Hematopoietic multipotent progenitor cell treated with erythropoietin and hydrocortisone succinate and interleukin-3 and kit ligand, for 4 days (in vitro differentiated cells): ENCODE measurements around the gene WDR86.
A peak's percentile ranks its signal among the peaks of the same experiment; 100 is the strongest.

Source experiments
- DNase-seq: peaks from one replicate; pipeline ENCODE4 v3.0.0-alpha.2; 2015

WDR86 gene

DNA sequence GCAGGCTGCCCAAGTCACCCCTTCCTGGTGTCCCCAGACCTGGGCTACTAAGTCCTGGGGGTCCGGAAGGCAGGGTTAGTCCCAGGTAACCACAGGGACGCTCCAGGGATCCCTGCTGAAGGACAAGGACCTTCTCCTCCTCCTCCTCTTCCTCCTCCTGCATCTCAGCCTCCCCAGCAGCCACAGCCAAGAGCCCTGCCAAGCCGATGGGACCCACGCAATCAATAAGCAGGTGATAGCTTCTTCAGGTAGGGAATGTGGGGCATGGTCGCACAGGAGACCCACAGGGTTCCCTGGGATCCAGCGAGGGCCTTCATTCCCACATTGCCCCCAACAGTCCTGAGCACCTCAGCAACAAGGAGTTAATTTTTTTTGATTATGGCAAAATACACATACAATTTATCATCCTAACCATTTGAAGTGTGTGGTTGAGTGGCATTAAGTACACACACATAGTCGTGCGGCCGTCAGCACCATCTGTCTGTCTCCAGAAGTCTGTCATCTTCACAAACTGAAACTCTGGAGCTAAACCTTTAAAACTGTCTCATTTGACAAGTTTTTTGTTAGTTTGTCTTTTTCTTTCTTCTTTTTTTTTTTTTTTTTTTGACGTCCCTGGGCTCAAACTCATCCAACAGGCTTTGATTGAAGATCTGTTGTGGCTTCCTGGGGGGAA, 18.0 kb upstream of the WDR86 start:
- no peak for DNase-seq

DNA sequence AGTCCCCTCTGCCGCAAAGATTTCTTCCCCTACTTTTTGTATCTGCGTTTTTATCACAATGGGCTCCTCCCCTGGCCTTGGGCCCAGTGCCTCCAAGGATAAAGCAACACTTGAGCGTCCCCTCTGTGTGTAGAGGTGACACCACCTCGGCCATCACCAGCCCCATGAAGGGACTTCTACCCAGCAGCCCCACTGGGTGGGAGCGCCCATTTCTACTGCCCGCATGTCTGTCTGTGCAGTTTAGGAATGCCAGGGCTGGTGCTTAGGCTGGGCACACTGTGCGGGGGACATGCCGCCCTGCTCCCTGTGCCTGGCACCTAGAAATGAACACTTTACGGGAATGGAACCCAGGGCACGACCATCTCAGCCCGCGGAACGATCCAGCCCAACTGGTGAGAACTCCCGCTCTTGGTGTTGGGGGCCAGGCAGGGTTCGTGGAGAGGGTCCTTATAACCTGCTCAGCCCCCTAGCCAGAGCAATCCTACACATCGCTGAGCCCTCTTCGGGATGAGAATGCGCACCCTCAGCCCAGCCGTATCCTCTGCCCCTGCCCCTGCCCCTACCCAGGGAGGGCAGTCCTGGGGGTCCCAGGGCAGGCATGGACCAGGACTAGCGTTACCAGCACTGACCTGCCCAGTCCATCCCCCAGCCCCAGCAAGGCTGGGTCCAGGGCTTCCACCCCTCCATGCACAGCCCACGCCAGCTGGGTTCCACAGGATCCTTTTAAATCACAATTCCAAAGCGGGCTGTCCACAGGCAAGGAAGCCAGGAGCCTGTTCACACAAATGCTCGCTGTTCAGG, 17.3 kb upstream of the WDR86 start:
- no peak for DNase-seq

DNA sequence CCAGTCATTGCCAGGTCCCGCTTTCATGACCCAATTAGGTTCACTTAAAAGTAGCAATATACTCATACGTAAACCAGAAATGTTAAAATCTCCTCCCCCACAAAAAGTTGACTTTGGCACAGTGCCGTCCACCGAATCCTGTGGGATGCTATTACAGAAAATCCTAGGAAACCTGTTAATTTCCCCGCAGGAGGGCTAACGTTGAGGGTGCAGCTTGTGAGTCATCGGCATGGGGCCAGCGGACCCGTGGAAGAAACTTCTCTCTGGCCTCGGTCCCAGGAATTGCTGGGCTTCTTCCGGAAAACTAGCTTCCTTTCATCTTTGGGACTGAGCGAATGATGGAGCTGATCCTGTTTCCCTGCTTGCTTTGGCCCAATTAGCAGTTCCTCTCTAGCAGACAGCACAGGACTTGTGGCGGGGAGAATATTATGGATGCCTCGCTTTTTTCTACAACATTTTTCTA, 16.6 kb upstream of the WDR86 start:
- no peak for DNase-seq

DNA sequence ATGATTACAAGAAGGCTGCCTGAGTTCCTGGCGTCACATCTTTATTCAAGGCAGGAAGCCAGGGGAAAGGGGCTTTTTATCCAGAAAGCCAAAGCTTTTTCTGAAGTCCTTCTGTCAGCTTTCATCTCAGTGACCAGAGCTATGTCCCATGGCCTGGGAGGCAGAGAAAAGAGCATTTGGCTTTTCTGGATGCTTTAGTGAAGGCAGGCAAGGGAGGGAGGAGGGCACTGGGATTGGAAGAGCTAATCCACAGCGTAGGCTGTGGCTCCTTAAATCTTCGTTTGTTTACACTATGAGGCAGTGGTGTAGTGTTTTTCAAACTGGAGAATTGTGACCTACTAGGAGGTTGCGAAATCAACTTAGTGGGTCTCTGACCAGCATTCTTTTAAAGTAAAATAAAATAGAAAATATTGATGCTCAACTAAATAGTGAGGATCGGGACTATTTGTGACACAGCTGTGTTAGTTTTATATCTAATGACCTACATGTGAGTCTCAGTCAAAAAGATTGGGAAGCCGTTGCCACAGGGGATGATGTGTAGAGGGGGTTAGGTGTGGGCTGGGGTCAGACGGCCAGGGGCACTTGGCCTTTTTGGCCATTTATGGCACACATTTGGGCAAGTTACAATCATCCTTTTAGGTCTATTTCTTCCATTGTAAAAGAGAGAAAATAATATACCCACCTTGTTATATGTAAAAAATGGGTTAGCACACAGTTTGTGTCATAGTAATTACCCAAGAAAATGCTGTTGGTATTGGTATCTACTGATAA, 16.0 kb upstream of the WDR86 start:
- DNase-seq: no peak

DNA sequence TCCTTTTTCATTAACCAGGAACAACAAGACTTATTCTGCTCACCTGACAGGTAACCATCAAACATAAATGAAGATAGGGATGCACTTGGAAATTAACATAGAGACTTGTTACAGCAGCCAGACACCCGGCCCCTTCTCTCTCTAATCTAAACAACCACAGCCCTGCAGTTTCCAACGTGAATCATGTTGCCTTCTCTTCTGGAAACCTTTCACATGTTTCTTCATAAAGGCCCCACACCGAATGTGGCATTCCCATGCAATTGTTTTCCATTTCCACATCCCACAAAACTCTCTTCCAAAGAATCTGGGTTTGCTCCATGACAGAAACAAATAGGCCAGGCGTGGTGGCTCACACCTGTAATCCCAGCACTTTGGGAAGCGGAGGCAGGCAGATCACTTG, 15.0 kb upstream of the WDR86 start:
- no peak for DNase-seq

DNA sequence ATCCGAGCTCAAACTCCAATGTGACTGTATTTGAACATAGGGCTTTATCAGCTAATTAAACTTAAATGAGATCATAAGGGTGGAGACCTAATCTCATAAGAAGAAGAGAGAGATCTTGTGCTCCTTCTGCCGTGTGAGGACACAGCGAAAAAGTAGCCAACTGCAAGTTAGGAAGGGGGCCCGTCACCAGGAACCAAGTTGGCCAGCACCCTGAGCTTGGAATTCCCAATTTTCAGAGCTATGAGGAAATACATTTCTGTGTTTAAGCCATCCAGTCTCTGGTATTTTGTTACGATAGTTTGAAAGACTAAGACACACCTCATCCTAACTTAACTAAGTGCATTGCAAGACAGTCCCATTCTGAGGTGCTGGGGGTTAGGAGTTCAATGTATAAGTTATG, 14.1 kb upstream of the WDR86 start:
- no peak for DNase-seq

DNA sequence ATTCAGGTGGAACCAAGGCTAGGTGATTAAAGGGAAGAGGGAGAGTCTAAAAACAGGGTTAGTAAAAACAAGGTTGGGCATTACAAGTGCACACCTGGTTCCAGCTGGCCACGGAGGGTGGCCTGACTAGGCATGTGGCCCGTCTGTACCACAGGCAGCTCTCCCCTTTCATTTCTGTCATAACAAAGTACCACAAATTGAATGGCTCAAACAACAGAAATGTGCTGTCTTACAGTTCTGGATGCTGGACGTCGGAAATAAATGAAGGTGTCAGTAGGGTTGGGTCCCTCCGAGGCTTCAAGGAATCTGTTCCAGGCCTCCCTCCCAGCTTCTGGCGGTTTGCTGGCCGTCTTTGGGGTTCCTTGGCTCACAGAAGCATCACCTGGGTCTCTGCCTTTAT, 13.4 kb upstream of the WDR86 start:
- no peak for DNase-seq

DNA sequence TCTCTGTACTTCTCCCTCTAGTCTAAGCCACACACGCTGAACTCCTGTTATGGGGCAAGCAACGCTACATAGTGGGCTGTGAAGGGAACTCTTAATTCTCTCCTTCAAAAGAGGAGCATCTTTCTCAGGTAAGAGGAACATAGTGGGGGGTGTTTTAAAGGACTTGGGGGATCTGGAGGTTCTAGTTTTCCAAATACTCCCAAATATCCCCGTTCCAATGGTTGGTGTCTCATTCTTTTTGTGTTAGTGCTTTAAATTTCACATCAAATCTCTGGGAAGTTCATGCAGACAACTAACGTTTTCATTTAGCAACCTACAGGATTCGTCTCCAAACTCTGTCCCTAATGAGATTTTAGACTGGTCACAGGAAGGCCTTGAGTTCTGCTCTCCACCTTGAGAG, 12.4 kb upstream of the WDR86 start:
- no peak for DNase-seq

DNA sequence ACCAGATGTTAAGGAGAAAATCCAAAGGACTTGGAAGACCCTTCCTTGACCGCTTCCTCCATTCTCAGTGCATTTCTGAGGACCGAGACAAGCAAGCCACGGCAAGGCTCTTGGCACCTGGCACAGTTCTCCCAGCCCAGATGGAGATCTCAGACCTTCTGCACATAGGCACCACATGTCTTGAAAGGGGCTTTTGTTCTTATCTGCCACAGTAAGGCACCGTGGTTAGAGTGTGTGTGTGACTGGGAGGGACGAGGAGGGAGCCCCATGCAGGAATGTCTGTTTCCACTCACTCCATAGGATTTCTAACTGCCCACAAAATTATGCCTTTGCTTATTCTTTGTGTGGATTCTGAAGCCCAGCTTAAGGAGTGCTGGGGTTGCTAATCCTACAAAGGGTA, 10.3 kb upstream of the WDR86 start:
- no peak for DNase-seq

DNA sequence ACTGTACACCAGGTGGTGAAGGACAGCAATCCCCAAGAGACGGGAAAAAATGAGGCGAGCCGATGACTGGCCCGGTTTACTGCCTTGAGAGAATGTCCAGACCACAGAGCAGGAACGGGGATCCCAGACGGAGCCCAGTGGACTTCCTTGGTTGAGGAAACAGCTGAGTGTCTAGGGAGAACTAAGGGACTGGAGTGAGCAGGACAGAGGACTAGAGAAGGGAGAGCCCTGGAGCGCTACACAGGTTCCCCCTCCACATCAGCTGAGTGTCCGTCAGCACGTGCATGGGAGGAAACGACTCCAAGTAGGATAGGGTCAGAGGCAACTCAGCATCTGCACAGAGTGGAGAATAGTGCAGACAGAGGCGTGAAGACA, 7.1 kb upstream of the WDR86 start:
- no peak for DNase-seq

DNA sequence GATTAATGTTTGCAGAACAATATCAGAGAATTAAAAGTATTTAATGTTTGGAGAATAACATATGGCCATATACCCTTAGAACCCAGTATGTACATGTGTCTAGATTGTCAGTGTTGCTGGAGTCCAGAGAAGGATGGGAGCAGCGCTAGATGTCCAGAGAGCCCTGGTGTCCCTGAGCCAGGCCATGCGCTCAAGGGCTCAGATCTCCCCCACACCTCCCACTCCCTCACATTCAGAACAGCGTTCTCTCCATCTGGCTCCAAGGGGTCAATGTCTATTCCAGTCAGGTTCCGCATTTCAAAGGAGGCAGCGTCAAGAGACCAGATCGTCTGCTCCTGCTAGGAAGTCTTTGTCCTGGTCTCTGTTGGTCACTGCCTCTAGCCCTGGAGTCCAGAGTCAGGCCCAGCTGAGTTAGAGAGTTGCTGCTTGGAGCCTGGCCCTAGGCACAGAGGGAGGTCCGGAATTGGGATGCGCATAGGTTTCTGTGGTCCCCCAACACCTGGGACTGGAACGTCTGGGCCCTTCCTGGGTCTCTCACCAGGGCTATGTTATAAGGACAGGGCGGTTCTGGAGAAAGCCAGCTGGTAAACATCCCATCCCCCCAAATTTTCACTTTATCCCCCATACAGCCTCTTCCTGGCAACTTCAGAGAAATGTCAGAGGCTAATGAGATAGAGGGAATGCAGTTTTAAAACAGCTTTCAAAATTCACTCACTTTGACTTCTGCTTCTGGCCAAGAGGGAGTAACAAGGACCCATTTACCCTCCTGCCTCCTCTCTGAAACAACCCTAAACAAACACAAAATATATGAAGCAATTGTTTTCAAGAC, 6.5 kb upstream of the WDR86 start:
- no peak for DNase-seq

DNA sequence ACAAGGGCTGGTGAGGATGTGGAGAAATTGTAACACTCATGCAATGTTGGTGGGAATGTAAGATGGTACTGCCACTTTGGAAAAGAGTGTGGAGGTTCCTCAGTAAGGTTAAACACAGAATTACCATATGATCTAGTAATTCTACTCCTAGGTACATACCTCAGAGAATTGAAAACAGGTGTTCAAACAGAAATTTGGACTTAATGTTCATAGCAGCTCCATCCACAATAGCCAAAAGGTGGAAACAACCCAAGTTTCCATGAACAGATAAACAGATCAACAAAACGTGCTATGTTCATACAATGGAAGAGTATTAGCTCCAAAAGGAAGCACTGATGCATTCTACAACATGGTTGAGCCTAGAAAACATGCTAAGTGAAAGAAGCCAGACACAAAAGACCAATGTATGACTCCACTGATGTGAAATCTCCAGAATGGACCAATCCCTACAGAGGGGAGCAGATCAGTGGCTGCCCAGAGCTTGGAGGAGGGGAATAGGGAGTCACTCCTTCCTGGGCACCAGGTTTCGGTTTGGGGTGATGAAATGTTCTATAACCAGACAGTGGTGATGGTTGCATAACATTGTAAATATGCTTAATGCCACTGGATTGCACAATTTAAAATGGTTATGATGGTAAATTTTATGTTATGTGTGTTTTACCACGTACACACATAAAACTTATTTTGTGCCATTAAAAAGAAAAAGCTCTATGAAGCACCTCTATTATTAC, 5.7 kb upstream of the WDR86 start:
- peak; percentile 83 for DNase-seq

DNA sequence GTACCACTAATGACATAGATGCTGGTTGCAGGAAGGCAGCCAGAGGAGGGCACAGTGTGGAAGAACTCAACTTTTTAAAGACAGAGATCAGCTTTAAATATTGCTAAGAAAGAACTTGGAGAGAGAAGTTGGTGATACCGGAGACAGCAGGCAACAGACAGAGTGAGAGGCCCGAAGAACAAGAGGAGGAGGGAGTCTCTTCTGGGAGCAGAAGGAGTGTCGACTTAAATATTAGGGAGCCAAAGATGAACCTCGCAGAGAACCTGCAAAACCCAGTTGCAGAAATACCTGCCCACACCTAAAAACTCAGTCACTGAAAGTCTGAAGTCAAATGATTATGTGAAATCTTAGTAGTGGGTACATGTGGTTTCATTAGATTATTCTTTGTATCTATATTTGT, 3.4 kb upstream of the WDR86 start:
- no peak for DNase-seq

DNA sequence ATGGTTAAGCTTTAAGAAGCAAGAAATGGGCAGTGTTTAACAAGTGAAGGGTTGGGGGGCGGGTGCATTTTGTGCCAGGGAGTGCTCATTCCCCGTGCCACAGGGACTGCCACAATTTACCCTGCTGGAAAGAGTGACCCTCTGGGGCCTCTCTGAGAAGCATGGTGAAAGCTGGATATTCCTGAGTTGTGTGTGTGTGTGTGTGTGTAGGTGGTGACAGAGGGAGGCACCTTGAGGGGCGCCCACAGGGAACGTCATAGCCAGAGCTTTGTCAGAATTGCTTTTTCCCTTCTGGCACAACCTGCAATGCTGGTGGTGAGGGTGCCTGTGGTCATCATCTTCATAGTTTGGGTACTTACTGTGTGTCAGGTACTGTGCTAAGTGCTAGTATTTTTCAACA, 2.5 kb upstream of the WDR86 start:
- DNase-seq: no peak

DNA sequence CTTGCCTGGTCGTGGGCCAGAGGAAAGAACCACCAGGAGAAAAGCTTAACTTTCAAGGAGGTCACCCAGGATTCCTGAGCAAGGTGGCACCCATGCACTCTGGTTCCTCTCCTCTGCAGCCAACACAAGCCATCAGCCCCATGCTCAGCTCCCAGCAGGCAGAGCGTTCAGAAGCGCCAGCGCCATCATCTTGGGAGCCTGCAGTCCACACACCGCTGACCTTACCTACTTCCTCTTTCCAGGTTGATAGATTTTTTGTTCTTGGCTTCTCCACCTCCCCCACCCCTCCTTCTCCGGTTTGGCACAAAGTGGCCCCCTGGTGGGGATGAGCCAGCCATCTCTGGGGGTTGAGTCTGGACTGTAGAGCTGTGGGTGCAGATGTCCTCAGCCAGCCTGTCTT, 1.7 kb upstream of the WDR86 start:
- peak; percentile 71 for DNase-seq

DNA sequence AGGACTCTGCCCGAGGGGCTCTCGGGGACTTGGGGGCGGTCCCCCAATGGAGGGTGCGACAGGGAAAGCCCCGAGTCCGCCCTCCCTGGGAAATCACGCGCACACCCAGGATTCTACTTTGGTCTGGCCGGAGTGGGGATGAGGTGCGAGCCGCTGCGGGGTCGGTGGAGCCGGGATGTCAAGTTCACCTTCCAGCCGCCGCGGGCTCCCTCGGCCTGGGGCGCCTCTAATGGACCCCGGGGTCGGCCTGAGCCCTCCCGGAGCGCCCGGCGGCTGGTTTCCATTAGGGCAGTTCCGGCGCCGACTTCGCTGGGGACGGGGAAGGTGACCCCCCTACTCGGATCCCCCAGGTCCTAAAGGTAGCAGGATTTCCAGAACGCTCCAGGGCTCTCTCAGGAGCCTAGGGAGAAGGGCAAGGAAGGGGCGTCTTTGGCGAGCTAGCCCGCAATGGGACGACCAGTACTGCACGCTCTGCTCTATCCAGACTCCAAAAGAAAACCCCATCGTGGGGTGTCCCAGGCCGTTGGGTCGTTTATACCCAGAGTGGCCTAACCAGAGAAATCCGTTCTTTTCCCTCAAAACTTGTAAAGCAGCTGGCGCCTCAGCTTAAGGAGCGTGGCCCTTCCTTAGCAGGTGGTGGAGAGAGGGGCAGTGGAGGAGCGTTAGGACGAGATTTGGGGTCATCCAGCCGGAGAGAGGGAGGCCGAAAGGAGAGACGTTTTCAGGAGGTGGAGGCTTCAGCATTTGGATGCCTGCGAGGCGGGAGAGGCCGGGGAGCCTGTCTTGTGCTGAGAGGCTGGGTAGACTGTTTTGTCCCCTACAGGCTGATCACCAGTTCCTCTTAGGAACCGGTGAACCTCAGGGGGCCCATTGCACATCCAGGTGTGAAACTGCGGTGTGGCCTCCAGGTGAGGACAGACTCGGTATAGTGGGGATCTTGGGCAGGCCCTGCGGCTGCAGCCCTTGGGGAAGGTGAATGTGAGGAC, 860 bp upstream of the WDR86 start:
- DNase-seq: no peak

DNA sequence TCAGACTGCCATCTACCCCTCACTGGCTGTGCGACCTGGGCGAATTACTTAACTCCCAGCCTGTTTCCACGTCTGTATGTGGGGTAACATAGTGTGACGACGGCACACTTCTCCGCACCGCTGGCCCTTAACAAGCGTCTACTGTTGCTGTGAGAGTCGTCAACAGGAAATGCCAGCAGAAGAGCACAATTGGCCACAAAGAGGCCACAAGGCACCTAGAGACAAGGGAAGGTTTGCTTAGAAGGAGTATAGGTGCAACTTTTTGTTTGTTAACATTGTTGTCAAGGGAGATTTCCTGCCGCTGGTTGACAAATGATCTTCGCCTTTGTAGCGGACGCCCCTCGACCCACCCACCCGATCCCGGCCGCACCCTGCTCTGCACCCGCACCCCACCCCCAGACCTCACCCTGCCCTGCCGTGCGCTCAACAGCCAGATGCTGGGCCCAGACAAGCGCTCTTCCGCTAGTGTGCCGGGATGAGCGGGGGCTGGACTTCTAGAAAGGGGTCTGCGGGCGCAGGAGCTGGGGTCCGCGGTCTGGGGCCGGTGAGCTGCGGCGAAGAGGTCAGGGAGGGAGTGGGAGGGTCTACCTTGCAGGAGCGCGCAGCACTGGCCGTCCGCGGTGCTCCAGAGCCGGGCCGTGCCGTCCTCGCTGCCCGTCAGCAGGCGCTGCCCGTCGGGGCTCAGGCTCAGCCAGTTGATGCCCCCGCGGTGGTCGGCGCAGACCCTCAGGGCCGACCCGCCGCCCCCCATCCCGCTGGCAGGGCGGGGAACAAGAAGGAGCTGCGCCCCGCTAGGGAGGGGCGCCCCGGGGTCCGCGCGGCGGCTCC, 785 bp downstream of the WDR86 start:
- DNase-seq: peak; percentile 57

DNA sequence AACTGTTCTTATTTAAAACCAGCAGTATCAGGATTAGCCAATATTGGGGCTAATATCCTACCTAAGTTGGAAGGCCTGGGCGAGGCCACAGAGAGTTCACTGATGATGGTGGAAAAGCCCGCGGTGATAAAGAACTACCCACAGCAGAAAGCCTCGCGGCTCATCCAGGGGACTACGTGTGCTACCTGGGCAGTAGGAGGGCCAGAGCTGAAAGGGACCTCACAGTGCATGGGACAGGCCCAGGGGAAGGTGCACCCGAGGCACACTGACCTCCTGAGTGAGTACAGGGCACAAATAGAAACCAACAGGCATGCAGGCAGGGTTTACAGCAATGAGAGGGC, 1.4 kb downstream of the WDR86 start:
- DNase-seq: no peak

DNA sequence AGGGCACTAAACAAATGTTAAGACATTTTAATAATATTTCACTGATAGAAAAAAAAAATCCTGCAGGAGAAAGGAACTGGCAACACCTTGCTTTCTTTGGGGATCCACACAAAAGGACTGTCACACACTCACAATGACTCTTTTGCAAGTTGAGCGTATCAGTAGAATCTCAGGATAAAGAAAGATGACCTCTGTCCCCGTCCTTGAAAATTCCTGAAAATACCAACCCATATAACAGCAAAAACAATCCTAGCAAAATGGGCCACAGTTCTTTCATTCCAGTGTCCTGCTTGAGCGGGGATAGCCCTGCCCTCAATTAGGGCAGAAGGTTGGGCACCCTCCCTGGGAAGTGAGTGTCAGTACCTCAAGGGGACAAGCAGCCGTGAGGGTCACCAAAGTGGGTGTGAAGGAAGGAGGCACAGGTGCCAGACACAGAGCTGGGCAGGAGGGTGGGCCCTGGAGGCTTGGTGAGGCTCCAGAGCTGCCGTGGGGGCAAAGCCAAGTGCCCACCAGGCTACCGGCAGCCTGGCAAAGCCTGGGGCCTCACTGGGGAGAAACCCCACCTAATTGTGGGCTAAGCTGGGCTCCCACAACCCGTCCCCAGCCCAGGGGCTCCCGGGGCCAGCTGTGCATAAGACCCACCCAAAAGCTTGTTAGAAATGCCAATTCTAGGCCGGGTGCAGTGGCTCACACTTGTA, 2.8 kb downstream of the WDR86 start:
- no peak for DNase-seq
